PC-9 (cell line): ENCODE data around the gene CST6. TPM values are rescaled to one million over a fixed set of nuclear protein-coding genes. Genes with fewer than 3 reads are reported as not detected.

Experiments
- BruUV-seq: library from RNA; stranded (reverse); fragments of 400-500 nt; replicated peaks from 2 replicates; lab custom pipeline; 2021; lab: Mats Ljungman, UMichigan
- CTCF ChIA-PET: fragments of 300-600 bp; sonication (Branson Sonifier 250); formaldehyde crosslinking; loops from one replicate; lab custom pipeline; 2022; ENCODE audit warnings: antibody characterized with exemption; lab: Charles Lee
- POLR2A ChIA-PET: fragments of 300-600 bp; sonication (Branson Sonifier 250); formaldehyde crosslinking; loops from one replicate; lab custom pipeline; 2022; ENCODE audit warnings: antibody characterized with exemption; ENCODE audit not compliant: unreplicated experiment; lab: Charles Lee
- DNase-seq, 2 experiments: peaks; one replicate each; pipeline versions ENCODE4 v3.0.0 to v3.0.0-alpha.2; 2015 to 2022; ENCODE audit warnings: mixed read lengths in 1 of 2
- H2AFZ ChIP-seq: fragments of 200-600 bp; sonication (generic); 2 replicates; pipeline ENCODE4 v1.8.1; 2017; ENCODE audit warnings: antibody characterized with exemption
- H3F3A ChIP-seq: fragments of 200-600 bp; sonication (generic); 2 replicates; pipeline ENCODE4 v1.8.1; 2017; ENCODE audit warnings: antibody characterized with exemption, mild to moderate bottlenecking, low read depth; ENCODE audit not compliant: insufficient read depth
- H3K27ac ChIP-seq: fragments of 200-600 bp; sonication (generic); 2 replicates; pipeline ENCODE4 v1.6.1; 2016; ENCODE audit warnings: mixed run types
- H3K27me3 ChIP-seq: fragments of 200-600 bp; sonication (generic); 2 replicates; pipeline ENCODE4 v1.6.1; 2016; ENCODE audit warnings: low read depth, mixed run types; ENCODE audit not compliant: insufficient read depth
- H3K36me3 ChIP-seq: fragments of 200-600 bp; sonication (generic); 2 replicates; pipeline ENCODE4 v1.6.1; 2016; ENCODE audit warnings: low read depth, mixed run types
- H3K4me1 ChIP-seq: fragments of 200-600 bp; sonication (generic); replicated peaks from 2 replicates; pipeline ENCODE4 v1.6.1; 2016; ENCODE audit warnings: mixed run types; ENCODE audit not compliant: insufficient read depth
- H3K4me2 ChIP-seq: fragments of 200-600 bp; sonication (generic); 2 replicates; pipeline ENCODE4 v1.6.1; 2017; ENCODE audit warnings: mixed run types
- H3K4me3 ChIP-seq: fragments of 200-600 bp; sonication (generic); 2 replicates; pipeline ENCODE4 v1.6.1; 2016; ENCODE audit warnings: mixed run types
- H3K79me2 ChIP-seq: fragments of 200-600 bp; sonication (generic); 2 replicates; pipeline ENCODE4 v1.6.1; 2017; ENCODE audit warnings: low read depth, mixed run types
- H3K9me2 ChIP-seq: fragments of 200-600 bp; sonication (generic); 2 replicates; pipeline ENCODE4 v1.8.1; 2017; ENCODE audit warnings: mild to moderate bottlenecking; ENCODE audit not compliant: insufficient read depth
- H3K9me3 ChIP-seq: fragments of 200-600 bp; sonication (generic); 2 replicates; pipeline ENCODE4 v1.8.1; 2016; ENCODE audit warnings: low read depth; ENCODE audit not compliant: insufficient read depth
- H4K20me1 ChIP-seq: fragments of 200-600 bp; sonication (generic); 2 replicates; pipeline ENCODE4 v1.8.1; 2017; ENCODE audit not compliant: insufficient read depth
- EZH2 ChIP-seq: fragments of 200-600 bp; sonication (generic); IDR thresholded peaks from 2 replicates; pipeline ENCODE4 v1.8.0; 2017; ENCODE audit warnings: antibody characterized with exemption, low read depth
- intact Hi-C: fragments of 100-400 bp; cut with micrococcal nuclease; formaldehyde crosslinking; loops from one replicate; pipeline ENCODE4 v1.10.0; 2022; ENCODE audit not compliant: unreplicated experiment
- total RNA-seq: library from RNA; stranded (reverse); gene quantifications from 2 replicates; pipeline ENCODE4 v1.2.3, GENCODE V29; 2021
- TF ChIP-seq, protein P1 (sequence below): fragments of 200-600 bp; sonication (generic); conservative IDR thresholded peaks from 2 replicates; pipeline ENCODE4 v1.6.1; 2017; ENCODE audit warnings: mixed run types, antibody characterized with exemption, mild to moderate bottlenecking, moderate library complexity

The CST6 gene
- total RNA-seq, 1 experiment from 2014 or later = 52.0 TPM

DNA sequence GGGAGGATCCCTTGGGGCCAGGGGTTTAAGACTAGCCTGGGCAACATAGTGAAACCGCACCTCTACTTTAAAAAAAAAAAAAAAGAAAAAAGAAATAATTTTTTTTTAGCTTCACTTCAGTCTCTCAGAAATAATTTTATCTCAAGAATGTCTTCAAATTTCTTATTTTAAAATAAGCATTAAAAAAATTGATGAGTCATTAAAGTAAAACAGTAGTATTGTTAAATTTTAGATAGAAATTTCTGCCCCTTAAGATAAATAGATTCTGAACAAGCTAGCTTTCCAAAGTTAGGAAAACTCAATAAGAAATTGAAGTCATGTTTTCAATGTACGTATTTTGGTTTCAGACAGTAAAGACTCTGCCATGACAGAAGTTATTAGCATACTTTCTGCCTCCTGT lies 50.6 kb downstream of the CST6 start:
- Histone ChIP-seq H3K4me1 (no peaks in the 10 kb centered on the region), H3F3A (peaks cover 46% of the 10 kb centered on the region), H4K20me1 (peaks cover 3% of the 10 kb centered on the region; the same call in 1 of the 2 replicates), H3K9me3 (no peaks in the 10 kb centered on the region), H3K36me3 (peaks cover 76% of the 10 kb centered on the region), H2AFZ (no peak overlapping the region), H3K4me3 (no peak overlapping the region), H3K27me3 (no peaks in the 10 kb centered on the region), H3K9me2 (no peaks in the 10 kb centered on the region), H3K4me2 (no peak overlapping the region), H3K27ac (peak overlapping the region; percentile 19; the same call in 1 of the 2 replicates), H3K79me2 (no peaks in the 10 kb centered on the region)
- ChIA-PET POLR2A (interaction anchor here (0.6 kb wide), 1 partner anchor 343 kb away, joined by 3 read pairs; no protein-coding TSS in a partner anchor), CTCF (interaction anchor here (0.6 kb wide), 3 partner anchors 12 to 139 kb away, joined by 4 to 5 read pairs (median 5); no protein-coding TSS in a partner anchor)
- intact Hi-C loops = loop anchor here (10.0 kb wide), 1 partner anchor 178 kb away; the partner anchor contains the start of gene FIBP
- no TSS peak for BruUV-seq
- no peak for TF ChIP-seq EZH2
- TF ChIP-seq, protein P1, sequence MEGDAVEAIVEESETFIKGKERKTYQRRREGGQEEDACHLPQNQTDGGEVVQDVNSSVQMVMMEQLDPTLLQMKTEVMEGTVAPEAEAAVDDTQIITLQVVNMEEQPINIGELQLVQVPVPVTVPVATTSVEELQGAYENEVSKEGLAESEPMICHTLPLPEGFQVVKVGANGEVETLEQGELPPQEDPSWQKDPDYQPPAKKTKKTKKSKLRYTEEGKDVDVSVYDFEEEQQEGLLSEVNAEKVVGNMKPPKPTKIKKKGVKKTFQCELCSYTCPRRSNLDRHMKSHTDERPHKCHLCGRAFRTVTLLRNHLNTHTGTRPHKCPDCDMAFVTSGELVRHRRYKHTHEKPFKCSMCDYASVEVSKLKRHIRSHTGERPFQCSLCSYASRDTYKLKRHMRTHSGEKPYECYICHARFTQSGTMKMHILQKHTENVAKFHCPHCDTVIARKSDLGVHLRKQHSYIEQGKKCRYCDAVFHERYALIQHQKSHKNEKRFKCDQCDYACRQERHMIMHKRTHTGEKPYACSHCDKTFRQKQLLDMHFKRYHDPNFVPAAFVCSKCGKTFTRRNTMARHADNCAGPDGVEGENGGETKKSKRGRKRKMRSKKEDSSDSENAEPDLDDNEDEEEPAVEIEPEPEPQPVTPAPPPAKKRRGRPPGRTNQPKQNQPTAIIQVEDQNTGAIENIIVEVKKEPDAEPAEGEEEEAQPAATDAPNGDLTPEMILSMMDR = no peak
- DNase-seq = no peak

Other genes with a start within 250 kb of the CST6 start
- 20.8 and 28.0 TPM in 2 replicates for gene AP5B1, start 231.0 kb upstream of the CST6 start, total RNA-seq
- gene OVOL1, start 224.9 kb upstream of the CST6 start, total RNA-seq = 10.2 and 10.5 TPM in 2 replicates
- gene SNX32, start 178.0 kb upstream of the CST6 start, total RNA-seq = not detected in 2 replicates
- 1,598 and 1,798 TPM in 2 replicates for gene CFL1, start 153.8 kb upstream of the CST6 start, total RNA-seq
- gene MUS81, start 151.6 kb upstream of the CST6 start, total RNA-seq = 62.7 and 64.2 TPM in 2 replicates
- gene EFEMP2, start 139.2 kb upstream of the CST6 start, total RNA-seq = 18.1 and 32.3 TPM in 2 replicates
- gene CTSW, start 132.2 kb upstream of the CST6 start, total RNA-seq = not detected in 2 replicates
- 105 and 141 TPM in 2 replicates for gene FIBP, start 123.5 kb upstream of the CST6 start, total RNA-seq
- 45.0 and 95.0 TPM in 2 replicates for gene CCDC85B, start 121.3 kb upstream of the CST6 start, total RNA-seq
- 58.8 and 69.9 TPM in 2 replicates for gene FOSL1, start 111.6 kb upstream of the CST6 start, total RNA-seq
- 36.5 and 43.9 TPM in 2 replicates for gene C11orf68, start 92.9 kb upstream of the CST6 start, total RNA-seq
- 196 and 220 TPM in 2 replicates for gene DRAP1, start 92.6 kb upstream of the CST6 start, total RNA-seq
- not detected in 2 replicates for gene TSGA10IP, start 66.5 kb upstream of the CST6 start, total RNA-seq
- 74.6 and 78.8 TPM in 2 replicates for gene SART1, start 50.3 kb upstream of the CST6 start, total RNA-seq
- gene EIF1AD, start 9.9 kb upstream of the CST6 start, total RNA-seq = 42.9 and 55.2 TPM in 2 replicates
- gene BANF1, start 9.5 kb upstream of the CST6 start, total RNA-seq = 386 and 513 TPM in 2 replicates
- 2.3 and 4.2 TPM in 2 replicates for gene CATSPER1, start 14.5 kb downstream of the CST6 start, total RNA-seq
- not detected in 2 replicates for gene GAL3ST3, start 37.2 kb downstream of the CST6 start, total RNA-seq
- gene SF3B2, start 40.4 kb downstream of the CST6 start, total RNA-seq = 221 and 224 TPM in 2 replicates
- gene PACS1, start 58.3 kb downstream of the CST6 start, total RNA-seq = 100 and 102 TPM in 2 replicates
- gene KLC2, start 245.7 kb downstream of the CST6 start, total RNA-seq = 48.3 and 58.4 TPM in 2 replicates